Neural cell (in vitro differentiated cells): ENCODE measurements around the gene HADH. TPM values are rescaled to one million over a fixed set of nuclear protein-coding genes. Genes with fewer than 3 reads are reported as not detected.

Source experiments
- H2AFZ ChIP-seq: fragments of 200-600, 300-800 bp; sonication (generic), shearing (Covaris generic); 2 replicates; pipeline ENCODE4 v1.6.0; 2014; ENCODE audit warnings: low read depth, mild to moderate bottlenecking, antibody characterized with exemption, low read length, moderate library complexity
- H3F3A ChIP-seq: fragments of 200-600 bp; shearing (Covaris generic); 2 replicates; pipeline ENCODE4 v1.6.1; 2016; ENCODE audit warnings: mild to moderate bottlenecking, moderate library complexity, mixed read lengths, antibody characterized with exemption, low read length; ENCODE audit not compliant: insufficient read depth, poor library complexity, severe bottlenecking
- H3K27ac ChIP-seq: fragments of 200-600, 300-800 bp; sonication (generic), shearing (Covaris generic); 2 replicates; pipeline ENCODE4 v1.5.1; 2014; ENCODE audit warnings: mild to moderate bottlenecking, low read length, moderate library complexity
- H3K27me3 ChIP-seq: fragments of 300-800, 200-600 bp; sonication (generic), shearing (Covaris generic); 2 replicates; pipeline ENCODE4 v1.6.0; 2014; ENCODE audit warnings: mild to moderate bottlenecking, low read depth, low read length, moderate library complexity; ENCODE audit not compliant: insufficient read depth
- H3K36me3 ChIP-seq: fragments of 300-800, 200-600 bp; sonication (generic), shearing (Covaris generic); 2 replicates; pipeline ENCODE4 v1.5.1; 2014; ENCODE audit warnings: mild to moderate bottlenecking, antibody characterized with exemption, low read length, moderate library complexity; ENCODE audit not compliant: insufficient read depth
- H3K4me2 ChIP-seq: fragments of 300-800, 200-600 bp; sonication (generic), shearing (Covaris generic); 2 replicates; pipeline ENCODE4 v1.6.0; 2014; ENCODE audit warnings: mild to moderate bottlenecking, low read length
- H3K4me3 ChIP-seq: fragments of 300-800, 200-600 bp; sonication (generic), shearing (Covaris generic); 2 replicates; pipeline ENCODE4 v1.5.1; 2014; ENCODE audit warnings: mild to moderate bottlenecking, low read length, moderate library complexity
- H3K79me2 ChIP-seq: fragments of 200-600 bp; shearing (Covaris generic); replicated peaks from 2 replicates; pipeline ENCODE4 v1.6.0; 2014; ENCODE audit warnings: mild to moderate bottlenecking, low read length, moderate library complexity; ENCODE audit not compliant: insufficient read depth
- H3K9ac ChIP-seq: fragments of 300-800, 200-600 bp; sonication (generic), shearing (Covaris generic); 2 replicates; pipeline ENCODE4 v1.6.1; 2016; ENCODE audit warnings: mild to moderate bottlenecking, low read length, mixed read lengths
- H3K9me2 ChIP-seq: fragments of 200-600 bp; shearing (Covaris generic); 2 replicates; pipeline ENCODE4 v1.6.1; 2016; ENCODE audit warnings: mild to moderate bottlenecking, low read length, mixed read lengths; ENCODE audit not compliant: insufficient read depth
- H3K9me3 ChIP-seq: fragments of 200-600, 300-800 bp; sonication (generic), shearing (Covaris generic); 2 replicates; pipeline ENCODE4 v1.6.1; 2016; ENCODE audit warnings: mild to moderate bottlenecking, mixed run types, low read length, moderate library complexity, mixed read lengths
- H4K20me1 ChIP-seq: fragments of 200-600 bp; shearing (Covaris generic); 2 replicates; pipeline ENCODE4 v1.6.1; 2016; ENCODE audit warnings: mild to moderate bottlenecking, mixed run types; ENCODE audit not compliant: insufficient read depth
- CTCF ChIP-seq: fragments of 450-650 bp; IDR thresholded peaks from 2 replicates; pipeline ENCODE4 v1.5.1; 2014; ENCODE audit warnings: antibody characterized with exemption, mild to moderate bottlenecking, moderate library complexity; ENCODE audit not compliant: poor library complexity, severe bottlenecking
- EP300 ChIP-seq: fragments of 450-650 bp; conservative IDR thresholded peaks from 2 replicates; pipeline ENCODE4 v1.6.1; 2014; ENCODE audit warnings: antibody characterized with exemption, mild to moderate bottlenecking, moderate library complexity; ENCODE audit not compliant: poor library complexity, severe bottlenecking
- EZH2 ChIP-seq: fragments of 200-600, 300-800 bp; shearing (Covaris generic), sonication (generic); IDR thresholded peaks from 2 replicates; pipeline ENCODE4 v1.6.1; 2014; ENCODE audit warnings: antibody characterized with exemption, low read length, borderline replicate concordance, mild to moderate bottlenecking; ENCODE audit not compliant: insufficient read depth, poor library complexity, severe bottlenecking
- MXI1 ChIP-seq: fragments of 450-650 bp; conservative IDR thresholded peaks from 2 replicates; pipeline ENCODE4 v1.6.1; 2014; ENCODE audit warnings: antibody characterized with exemption, mild to moderate bottlenecking; ENCODE audit not compliant: poor library complexity, severe bottlenecking
- POLR2AphosphoS5 ChIP-seq: IDR thresholded peaks from 2 replicates; pipeline ENCODE4 v1.6.1; 2012
- RAD21 ChIP-seq: fragments of 450-650 bp; conservative IDR thresholded peaks from 2 replicates; pipeline ENCODE4 v1.6.1; 2014; ENCODE audit warnings: antibody characterized with exemption, mild to moderate bottlenecking, moderate library complexity
- REST ChIP-seq: IDR thresholded peaks from 2 replicates; pipeline ENCODE4 v1.6.1; 2012; ENCODE audit warnings: borderline replicate concordance
- SMC3 ChIP-seq: fragments of 450-650 bp; conservative IDR thresholded peaks from 2 replicates; pipeline ENCODE4 v1.6.1; 2014; ENCODE audit warnings: antibody characterized with exemption, mild to moderate bottlenecking, moderate library complexity; ENCODE audit not compliant: poor library complexity
- TAF1 ChIP-seq: IDR thresholded peaks from 2 replicates; pipeline ENCODE4 v1.6.1; 2012; ENCODE audit warnings: low read depth
- polyA plus RNA-seq: library from polyadenylated mRNA; depleted of rRNA; stranded (reverse); fragments of >200 nt; gene quantifications from 2 replicates; pipeline ENCODE4 v1.2.3, GENCODE V29; 2014

HADH gene
- polyA plus RNA-seq, 1 donor from 2014 or later, result 25.7 TPM

- Histone ChIP-seq H4K20me1 (no peaks in the 10 kb centered on the region), H3K4me3 (no peak overlapping the region), H3K9me2 (no peaks in the 10 kb centered on the region), H3K27ac (no peak overlapping the region), H3K9ac (no peak overlapping the region), H3K79me2 (no peaks in the 10 kb centered on the region), H3F3A (no peaks in the 10 kb centered on the region), H3K4me2 (no peak overlapping the region), H2AFZ (no peak overlapping the region), H3K27me3 (no peaks in the 10 kb centered on the region), H3K9me3 (no peaks in the 10 kb centered on the region), H3K36me3 (no peaks in the 10 kb centered on the region)
- TF ChIP-seq POLR2AphosphoS5 (no peak), MXI1 (no peak), SMC3 (no peak), EZH2 (no peak), TAF1 (no peak), RAD21 (no peak), EP300 (no peak)
Observed at GRCh38 chr4:108047199-108047598, 57.5 kb downstream of the HADH start.

- no peak overlapping the region for H3K27ac ChIP-seq
- no peaks in the 10 kb centered on the region for H3K27me3 ChIP-seq
- no peaks in the 10 kb centered on the region for H4K20me1 ChIP-seq
- no peaks in the 10 kb centered on the region for H3F3A ChIP-seq
- H3K79me2 ChIP-seq, result no peaks in the 10 kb centered on the region
- H3K9me3 ChIP-seq, result no peaks in the 10 kb centered on the region
- no peak overlapping the region for H3K4me2 ChIP-seq
- no peaks in the 10 kb centered on the region for H3K36me3 ChIP-seq
- H3K9ac ChIP-seq, result no peak overlapping the region
- H2AFZ ChIP-seq, result no peak overlapping the region
- no peaks in the 10 kb centered on the region for H3K9me2 ChIP-seq
- H3K4me3 ChIP-seq, result no peak overlapping the region
- no peak for TF ChIP-seq EP300
- TF ChIP-seq REST, result no peak
- no peak for TF ChIP-seq MXI1
- TF ChIP-seq CTCF, result no peak
- no peak for TF ChIP-seq TAF1
- no peak for TF ChIP-seq EZH2
- no peak for TF ChIP-seq SMC3
- no peak for TF ChIP-seq POLR2AphosphoS5
- TF ChIP-seq RAD21, result no peak
Observed at GRCh38 chr4:108048157-108048556, 58.5 kb downstream of the HADH start.

- no peak for TF ChIP-seq CTCF
- TF ChIP-seq RAD21, result no peak
- no peak for TF ChIP-seq REST
- TF ChIP-seq POLR2AphosphoS5, result no peak
- TF ChIP-seq EP300, result no peak
- no peak for TF ChIP-seq SMC3
- TF ChIP-seq EZH2, result no peak
- TF ChIP-seq MXI1, result no peak
- no peak for TF ChIP-seq TAF1
- no peaks in the 10 kb centered on the region for H4K20me1 ChIP-seq
- H3K4me3 ChIP-seq, result no peak overlapping the region
- no peak overlapping the region for H2AFZ ChIP-seq
- H3K9ac ChIP-seq, result no peak overlapping the region
- H3F3A ChIP-seq, result no peaks in the 10 kb centered on the region
- no peaks in the 10 kb centered on the region for H3K79me2 ChIP-seq
- no peaks in the 10 kb centered on the region for H3K9me2 ChIP-seq
- H3K27ac ChIP-seq, result no peak overlapping the region
- no peak overlapping the region for H3K4me2 ChIP-seq
- H3K9me3 ChIP-seq, result no peaks in the 10 kb centered on the region
- H3K36me3 ChIP-seq, result no peaks in the 10 kb centered on the region
- H3K27me3 ChIP-seq, result no peaks in the 10 kb centered on the region
Observed at GRCh38 chr4:108048997-108049396, 59.3 kb downstream of the HADH start.
